ENCODE measurements around the gene MSH6. TPM values are rescaled to one million over a fixed set of nuclear protein-coding genes. Genes with fewer than 3 reads are reported as not detected.

The MSH6 gene
- 10 to 100 TPM; 19.7 to 34.7 (median 23.0) TPM for total RNA-seq
- long read RNA-seq: 0 reads

GRCh38 chr2:47782671-47783485 lies at the start of gene MSH6:
Gene MSH6 (plus strand): TSS chr2:47783145. CDS start chr2:47783234, 89 bp downstream.
- peaks cover 0 to 14% (median 0%) of the 10 kb centered on the region in 4 donors for H3K4me1 ChIP-seq
- H3K27ac ChIP-seq: peak within 1 kb of the TSS; percentile 94 to 98 (median 98)
- no peaks in the 10 kb centered on the region for H3K9me3 ChIP-seq
- intact Hi-C loops (cut with DNase I): no loop called here
- no peaks in the 10 kb centered on the region for H3K27me3 ChIP-seq
- ATAC-seq (peak; percentile 90 to 97 (median 94)), DNase-seq (peak; percentile 92 to 94 (median 93))
- no peaks in the 10 kb centered on the region for H3K36me3 ChIP-seq
- WGBS (ENCODE audit: insufficient coverage, low coverage, low lambda C conversion rate, missing lambda C conversion rate): 0% methylated on average over 15 of the region's 98 CpGs
- H3K4me3 ChIP-seq: peak within 1 kb of the TSS; percentile 81 to 97 (median 81)
- peak; percentile 81 for TF ChIP-seq POLR2A (IDR thresholded peaks at IDR 0.05)
- TF ChIP-seq CTCF (IDR thresholded peaks at IDR 0.05): no peak

- DNase-seq (no peak), ATAC-seq (no peak)
- no peak overlapping the region for H3K4me3 ChIP-seq
- no peak overlapping the region for H3K27ac ChIP-seq
- H3K36me3 ChIP-seq: no peaks in the 10 kb centered on the region
- TF ChIP-seq CTCF (IDR thresholded peaks at IDR 0.05) (no peak), POLR2A (IDR thresholded peaks at IDR 0.05) (no peak)
- H3K27me3 ChIP-seq: no peaks in the 10 kb centered on the region
- intact Hi-C loops (cut with DNase I): no loop called here
- H3K9me3 ChIP-seq: no peaks in the 10 kb centered on the region
- H3K4me1 ChIP-seq: no peaks in the 10 kb centered on the region
- WGBS (ENCODE audit: insufficient coverage, low coverage, low lambda C conversion rate, missing lambda C conversion rate): 54% methylated on average over 4 of the region's 4 CpGs
Observed at GRCh38 chr2:47735136-47735869, 47.6 kb upstream of the MSH6 start.

- no peak for ATAC-seq
- H3K4me3 ChIP-seq: no peak overlapping the region
- no peak overlapping the region for H3K27ac ChIP-seq
- intact Hi-C loops (cut with DNase I): no loop called here
- H3K9me3 ChIP-seq: no peaks in the 10 kb centered on the region
- no peaks in the 10 kb centered on the region for H3K4me1 ChIP-seq
- no peak for DNase-seq
- TF ChIP-seq POLR2A (IDR thresholded peaks at IDR 0.05) (no peak), CTCF (IDR thresholded peaks at IDR 0.05) (no peak)
- H3K36me3 ChIP-seq: no peaks in the 10 kb centered on the region
- 92% methylated on average over 3 of the region's 3 CpGs for WGBS (ENCODE audit: insufficient coverage, low coverage, low lambda C conversion rate, missing lambda C conversion rate)
- no peaks in the 10 kb centered on the region for H3K27me3 ChIP-seq
Observed at GRCh38 chr2:47735912-47736311, 47.0 kb upstream of the MSH6 start.

GRCh38 chr2:47737191-47737975 lies 45.6 kb upstream of the MSH6 start:
- H3K27me3 ChIP-seq: no peaks in the 10 kb centered on the region
- H3K9me3 ChIP-seq: no peaks in the 10 kb centered on the region
- ATAC-seq: peak in 1 of 4 donors; percentile 18
- TF ChIP-seq POLR2A (IDR thresholded peaks at IDR 0.05) (no peak), CTCF (IDR thresholded peaks at IDR 0.05) (no peak)
- WGBS (ENCODE audit: insufficient coverage, low coverage, low lambda C conversion rate, missing lambda C conversion rate): 39% methylated on average over 3 of the region's 3 CpGs
- H3K4me1 ChIP-seq: no peaks in the 10 kb centered on the region
- no peak for DNase-seq
- H3K36me3 ChIP-seq: no peaks in the 10 kb centered on the region
- H3K27ac ChIP-seq: no peak overlapping the region
- intact Hi-C loops (cut with DNase I): no loop called here
- no peak overlapping the region for H3K4me3 ChIP-seq
